Breast epithelium (tissue), 4 donors: ENCODE measurements around the gene BZW2. TPM values are rescaled to one million over a fixed set of nuclear protein-coding genes. Genes with fewer than 3 reads are reported as not detected.

Experiments used
- DNase-seq, 2 donors: peaks; one replicate each; pipeline ENCODE4 v3.0.0-alpha.2; 2019; ENCODE audit warnings: low spot score in 2 of 2
- H3K27ac ChIP-seq, 2 donors: fragments of 200-600 bp; sonication (generic) in 1 of 2; one replicate each; pipeline ENCODE4 v1.5.1; 2016 to 2019; ENCODE audit warnings: mild to moderate bottlenecking in 1 of 2
- H3K27me3 ChIP-seq, 2 donors: fragments of 200-600 bp; sonication (generic) in 1 of 2; one replicate each; pipeline versions ENCODE4 v1.5.1 to v1.6.0; 2017 to 2019; ENCODE audit warnings: control low read depth in 1 of 2, mild to moderate bottlenecking in 1 of 2
- H3K36me3 ChIP-seq: fragments of 200-600 bp; one replicate; pipeline ENCODE4 v1.5.1; 2019
- H3K4me1 ChIP-seq, 2 donors: fragments of 200-600 bp; sonication (generic); one replicate each; pipeline ENCODE4 v1.5.1; 2016 to 2019; ENCODE audit warnings: control low read depth in 1 of 2
- H3K4me3 ChIP-seq, 3 donors: fragments of 200-600 bp; sonication (generic); 1 replicate in 2 of 3; 2 replicates in 1 of 3; pipeline ENCODE4 v1.5.1; 2016 to 2019; ENCODE audit warnings: mild to moderate bottlenecking in 3 of 3, moderate library complexity in 2 of 3
- H3K9me3 ChIP-seq, 2 donors: fragments of 200-600 bp; sonication (generic) in 1 of 2; one replicate each; pipeline ENCODE4 v1.5.1; 2016 to 2019; ENCODE audit warnings: control low read depth in 1 of 2
- CTCF ChIP-seq, 3 donors: fragments of 450-650 bp; IDR thresholded peaks; one replicate each; pipeline ENCODE4 v1.5.1; 2016 to 2017; ENCODE audit warnings: antibody characterized with exemption in 3 of 3, mild to moderate bottlenecking in 3 of 3, moderate library complexity in 3 of 3
- POLR2A ChIP-seq: fragments of 450-650 bp; IDR thresholded peaks from one replicate; pipeline ENCODE4 v1.6.1; 2016; ENCODE audit warnings: antibody characterized with exemption, mild to moderate bottlenecking, moderate library complexity
- POLR2AphosphoS5 ChIP-seq, 3 donors: sonication (generic); formaldehyde crosslinking; IDR thresholded peaks; one replicate each; pipeline ENCODE4 v1.6.1; 2017; ENCODE audit warnings: antibody characterized with exemption in 3 of 3
- intact Hi-C: fragments of 100-400 bp; cut with DNase I; formaldehyde crosslinking; loops from one replicate; pipeline ENCODE4 v1.15.1; 2023; ENCODE audit warnings: low total_unique reads
- total RNA-seq, 3 donors: library from RNA; depleted of rRNA; stranded (reverse); fragments of >200 nt; gene quantifications; one replicate each; pipeline ENCODE4 v1.1.0, GENCODE V29; 2016

The BZW2 gene
- total RNA-seq, 3 donors from 2014 or later: 55.7 to 68.8 (median 68.2) TPM

GRCh38 chr7:16727736-16728135 is 81.8 kb downstream of the BZW2 start:
- Histone ChIP-seq H3K4me1 (no peaks in the 10 kb centered on the region), H3K27me3 (no peaks in the 10 kb centered on the region), H3K4me3 (no peak overlapping the region), H3K36me3 (no peaks in the 10 kb centered on the region), H3K9me3 (no peaks in the 10 kb centered on the region), H3K27ac (no peak overlapping the region)
- DNase-seq: no peak
- TF ChIP-seq POLR2A (no peak), CTCF (IDR thresholded peaks at IDR 0.05) (no peak), POLR2AphosphoS5 (IDR thresholded peaks at IDR 0.05) (no peak)
- intact Hi-C loops: loop anchor here (5.0 kb wide), 1 partner anchor 955 kb away; no protein-coding TSS in a partner anchor

- Histone ChIP-seq H3K36me3 (no peaks in the 10 kb centered on the region), H3K27me3 (no peaks in the 10 kb centered on the region), H3K4me3 (no peak overlapping the region), H3K4me1 (no peaks in the 10 kb centered on the region), H3K9me3 (no peaks in the 10 kb centered on the region), H3K27ac (no peak overlapping the region)
- TF ChIP-seq POLR2A (no peak), CTCF (IDR thresholded peaks at IDR 0.05) (no peak), POLR2AphosphoS5 (IDR thresholded peaks at IDR 0.05) (no peak)
- intact Hi-C loops: loop anchor here (5.0 kb wide), 1 partner anchor 953 kb away; no protein-coding TSS in a partner anchor
- DNase-seq: no peak
Measured at GRCh38 chr7:16728811-16729210, 82.8 kb downstream of the BZW2 start.

- TF ChIP-seq POLR2A: no peak
- TF ChIP-seq CTCF (IDR thresholded peaks at IDR 0.05): no peak
- no peak for TF ChIP-seq POLR2AphosphoS5 (IDR thresholded peaks at IDR 0.05)
- Histone ChIP-seq H3K27ac (no peak overlapping the region), H3K9me3 (no peaks in the 10 kb centered on the region), H3K4me1 (no peaks in the 10 kb centered on the region), H3K4me3 (no peak overlapping the region), H3K27me3 (no peaks in the 10 kb centered on the region), H3K36me3 (no peaks in the 10 kb centered on the region)
- DNase-seq: no peak
- intact Hi-C loops: loop anchor here (5.0 kb wide), 1 partner anchor 953 kb away; no protein-coding TSS in a partner anchor
Measured at GRCh38 chr7:16729541-16729940, 83.6 kb downstream of the BZW2 start.

GRCh38 chr7:16730937-16731336 is 85.0 kb downstream of the BZW2 start:
- no peaks in the 10 kb centered on the region for H3K4me1 ChIP-seq
- no peak overlapping the region for H3K4me3 ChIP-seq
- no peaks in the 10 kb centered on the region for H3K27me3 ChIP-seq
- intact Hi-C loops: no loop called here
- no peak for TF ChIP-seq POLR2AphosphoS5 (IDR thresholded peaks at IDR 0.05)
- TF ChIP-seq CTCF (IDR thresholded peaks at IDR 0.05): no peak
- no peak for TF ChIP-seq POLR2A
- no peaks in the 10 kb centered on the region for H3K9me3 ChIP-seq
- H3K27ac ChIP-seq: no peak overlapping the region
- no peak for DNase-seq
- H3K36me3 ChIP-seq: no peaks in the 10 kb centered on the region

- no peak for TF ChIP-seq POLR2AphosphoS5 (IDR thresholded peaks at IDR 0.05)
- no peak for TF ChIP-seq POLR2A
- no peak for TF ChIP-seq CTCF (IDR thresholded peaks at IDR 0.05)
- Histone ChIP-seq H3K27me3 (no peaks in the 10 kb centered on the region), H3K9me3 (no peaks in the 10 kb centered on the region), H3K36me3 (no peaks in the 10 kb centered on the region), H3K4me3 (no peak overlapping the region), H3K27ac (no peak overlapping the region), H3K4me1 (no peaks in the 10 kb centered on the region)
- DNase-seq: no peak
- intact Hi-C loops: no loop called here
Measured at GRCh38 chr7:16732828-16733227, 86.8 kb downstream of the BZW2 start.
